Fibroblast of skin of scalp (primary cell): ENCODE measurements around the gene STXBP5L.
"Not testable (repeated sequence)": the region's sequence is repeated elsewhere in the genome, so short reads cannot be mapped to it uniquely, and the experiment has no call there.

Experiments
- DNase-seq: peaks from one replicate; pipeline ENCODE4 v3.0.0-alpha.2; 2013

Gene STXBP5L

GRCh38 chr3:121431726-121432517 lies 523.9 kb downstream of the STXBP5L start:
- DNase-seq = peak; percentile 63

GRCh38 chr3:121436074-121436473 lies 528.1 kb downstream of the STXBP5L start:
- no peak for DNase-seq

DNA sequence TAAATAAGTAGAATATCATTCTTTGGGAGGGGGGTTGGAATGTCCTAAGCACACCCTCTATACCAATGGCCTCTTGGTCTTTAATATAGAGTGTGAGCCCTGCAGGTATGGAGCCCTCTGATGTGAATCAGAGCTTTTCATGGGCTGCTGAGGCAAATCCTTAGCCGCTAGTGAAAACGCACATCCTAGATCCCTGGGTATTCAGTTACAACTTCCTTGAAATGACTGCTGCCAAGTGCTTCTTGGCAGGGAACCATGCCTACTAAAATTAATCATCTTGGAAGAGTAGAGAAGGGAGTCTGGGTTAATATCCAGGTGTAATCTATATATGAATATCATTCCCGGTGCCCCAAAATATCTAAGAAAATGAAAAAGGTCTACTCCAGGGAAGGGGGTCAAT lies 528.6 kb downstream of the STXBP5L start:
- no peak for DNase-seq

GRCh38 chr3:121443456-121443855 lies 535.5 kb downstream of the STXBP5L start:
- no peak for DNase-seq

DNA sequence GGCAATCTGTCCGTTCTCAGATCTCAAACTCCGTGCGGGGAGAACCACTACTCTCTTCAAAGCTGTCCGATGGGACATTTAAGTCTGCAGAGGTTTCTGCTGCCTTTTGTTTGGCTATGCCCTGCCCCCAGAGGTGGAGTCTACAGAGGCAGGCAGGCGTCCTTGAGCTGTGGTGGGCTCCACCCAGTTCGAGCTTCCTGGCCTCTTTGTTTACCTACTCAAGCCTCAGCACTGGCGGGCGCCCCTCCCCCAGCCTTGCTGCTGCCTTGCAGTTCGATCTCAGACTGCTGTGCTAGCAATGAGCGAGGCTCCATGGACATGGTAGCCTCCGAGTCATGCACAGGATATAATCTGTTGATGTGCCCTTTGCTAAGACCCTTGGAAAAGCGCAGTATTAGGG lies 543.7 kb downstream of the STXBP5L start:
- DNase-seq = not testable (repeated sequence)

GRCh38 chr3:121462565-121462964 lies 554.6 kb downstream of the STXBP5L start:
- DNase-seq = no peak

- no peak for DNase-seq
These were observed 555.7 kb downstream of the STXBP5L start for GRCh38 chr3:121463745-121464144.

DNA sequence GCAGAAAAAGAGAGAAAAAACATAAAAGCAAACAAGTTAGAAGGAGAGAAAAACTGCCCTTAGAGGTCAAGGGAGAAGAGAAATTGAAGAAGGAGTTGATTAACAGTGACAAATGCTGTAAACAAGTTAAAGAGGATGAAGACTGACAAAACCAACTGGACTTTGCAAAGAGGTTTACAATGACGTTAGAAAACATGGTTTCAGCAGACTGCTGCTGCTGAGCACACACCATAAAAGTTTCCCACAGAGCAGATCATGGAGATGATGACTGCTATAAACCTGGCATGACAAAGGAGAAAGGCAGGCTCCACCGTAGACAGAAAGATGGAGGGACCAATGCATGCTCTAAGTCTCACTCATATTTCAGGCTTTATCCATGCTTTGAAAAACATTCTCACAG lies 559.1 kb downstream of the STXBP5L start:
- DNase-seq = no peak

DNA sequence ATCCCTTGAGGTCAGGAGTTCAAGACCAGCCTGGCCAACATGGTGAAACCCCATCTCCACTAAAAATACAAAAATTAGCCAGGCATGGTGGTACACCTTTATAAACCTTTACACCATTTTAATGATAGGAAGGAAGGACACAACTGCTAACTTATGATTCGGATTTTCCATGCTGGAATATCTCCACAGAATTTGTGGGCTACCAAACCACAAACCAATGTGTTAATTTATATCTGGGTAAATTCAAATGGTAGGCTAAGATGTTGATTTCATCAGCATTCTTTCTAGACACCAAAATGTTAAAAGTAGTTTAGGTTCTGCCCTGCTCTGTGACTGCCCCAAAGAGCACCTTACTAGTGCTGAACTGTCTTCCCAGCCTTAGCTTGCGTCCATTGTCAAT lies 565.0 kb downstream of the STXBP5L start:
- no peak for DNase-seq
